ENCODE data around the gene REXO1. TPM values are rescaled to one million over a fixed set of nuclear protein-coding genes. Genes with fewer than 3 reads are reported as not detected.

REXO1 gene
- polyA plus RNA-seq, 1 experiment: 11.0 TPM

DNA sequence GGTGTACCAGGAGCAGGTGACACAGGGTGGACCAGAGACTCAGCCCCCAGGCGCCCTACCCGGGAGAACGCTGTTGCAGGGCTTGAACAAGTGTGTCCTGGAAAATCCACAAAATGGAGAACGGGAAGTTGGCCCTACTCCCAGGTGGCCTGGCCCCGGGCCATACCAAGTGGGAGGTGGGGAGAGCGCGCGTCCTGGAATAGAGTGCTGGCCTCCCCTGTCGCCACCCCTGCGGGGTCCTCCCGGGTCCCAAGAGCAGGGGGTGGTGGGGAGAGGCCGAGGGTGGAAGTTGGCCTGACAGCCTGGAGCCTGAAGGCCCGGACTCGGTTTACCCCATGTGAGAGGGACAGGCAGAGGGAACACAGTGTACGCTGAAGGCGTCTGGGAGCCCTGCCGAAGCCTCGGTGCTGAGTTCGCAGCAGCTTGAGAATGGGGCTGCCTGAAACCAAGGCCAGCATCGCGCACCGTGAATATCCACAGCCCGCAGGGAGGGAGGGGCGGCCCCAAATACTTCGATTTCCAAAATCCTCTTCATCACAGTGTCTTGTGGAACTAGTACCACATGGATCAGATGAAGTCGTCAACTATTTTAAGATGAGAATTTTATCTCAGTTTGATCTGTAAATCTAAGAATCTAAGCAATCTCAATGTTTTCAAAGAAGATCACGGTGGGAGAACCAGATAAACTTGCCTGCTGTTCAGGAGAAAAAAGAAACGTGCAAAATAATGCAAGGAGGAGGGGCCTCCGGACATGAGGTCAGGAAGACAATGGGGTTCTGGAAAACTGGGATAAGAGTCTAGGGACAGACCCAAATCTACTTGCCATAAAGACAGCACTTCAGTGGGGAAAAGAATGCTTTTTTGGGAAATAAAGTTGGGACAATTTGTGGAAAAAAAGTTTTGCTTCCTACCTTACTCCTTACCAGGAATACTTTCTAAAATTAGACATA is 25.5 kb upstream of the REXO1 start:
- Histone ChIP-seq H3K27me3 (ENCODE audit: control insufficient read depth, insufficient read depth, low read length) (no peaks in the 10 kb centered on the region), H3K4me3 (ENCODE audit: low read depth, low read length) (no peak overlapping the region), H3K36me3 (ENCODE audit: control insufficient read depth, insufficient read depth, low read length) (peaks cover 10% of the 10 kb centered on the region)
- no peak for DNase-seq (ENCODE audit: low read depth)
- ChIA-PET POLR2A (interaction anchor here (0.6 kb wide), 1 partner anchor 1195 kb away, joined by 4 read pairs; no protein-coding TSS in a partner anchor), CTCF (interaction anchor here (0.6 kb wide), 1 partner anchor 117 kb away, joined by 3 read pairs; no protein-coding TSS in a partner anchor)
- TF ChIP-seq, protein P1, sequence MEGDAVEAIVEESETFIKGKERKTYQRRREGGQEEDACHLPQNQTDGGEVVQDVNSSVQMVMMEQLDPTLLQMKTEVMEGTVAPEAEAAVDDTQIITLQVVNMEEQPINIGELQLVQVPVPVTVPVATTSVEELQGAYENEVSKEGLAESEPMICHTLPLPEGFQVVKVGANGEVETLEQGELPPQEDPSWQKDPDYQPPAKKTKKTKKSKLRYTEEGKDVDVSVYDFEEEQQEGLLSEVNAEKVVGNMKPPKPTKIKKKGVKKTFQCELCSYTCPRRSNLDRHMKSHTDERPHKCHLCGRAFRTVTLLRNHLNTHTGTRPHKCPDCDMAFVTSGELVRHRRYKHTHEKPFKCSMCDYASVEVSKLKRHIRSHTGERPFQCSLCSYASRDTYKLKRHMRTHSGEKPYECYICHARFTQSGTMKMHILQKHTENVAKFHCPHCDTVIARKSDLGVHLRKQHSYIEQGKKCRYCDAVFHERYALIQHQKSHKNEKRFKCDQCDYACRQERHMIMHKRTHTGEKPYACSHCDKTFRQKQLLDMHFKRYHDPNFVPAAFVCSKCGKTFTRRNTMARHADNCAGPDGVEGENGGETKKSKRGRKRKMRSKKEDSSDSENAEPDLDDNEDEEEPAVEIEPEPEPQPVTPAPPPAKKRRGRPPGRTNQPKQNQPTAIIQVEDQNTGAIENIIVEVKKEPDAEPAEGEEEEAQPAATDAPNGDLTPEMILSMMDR (IDR thresholded peaks at IDR 0.05; ENCODE audit: insufficient read depth, low read depth, low read length): no peak

DNA sequence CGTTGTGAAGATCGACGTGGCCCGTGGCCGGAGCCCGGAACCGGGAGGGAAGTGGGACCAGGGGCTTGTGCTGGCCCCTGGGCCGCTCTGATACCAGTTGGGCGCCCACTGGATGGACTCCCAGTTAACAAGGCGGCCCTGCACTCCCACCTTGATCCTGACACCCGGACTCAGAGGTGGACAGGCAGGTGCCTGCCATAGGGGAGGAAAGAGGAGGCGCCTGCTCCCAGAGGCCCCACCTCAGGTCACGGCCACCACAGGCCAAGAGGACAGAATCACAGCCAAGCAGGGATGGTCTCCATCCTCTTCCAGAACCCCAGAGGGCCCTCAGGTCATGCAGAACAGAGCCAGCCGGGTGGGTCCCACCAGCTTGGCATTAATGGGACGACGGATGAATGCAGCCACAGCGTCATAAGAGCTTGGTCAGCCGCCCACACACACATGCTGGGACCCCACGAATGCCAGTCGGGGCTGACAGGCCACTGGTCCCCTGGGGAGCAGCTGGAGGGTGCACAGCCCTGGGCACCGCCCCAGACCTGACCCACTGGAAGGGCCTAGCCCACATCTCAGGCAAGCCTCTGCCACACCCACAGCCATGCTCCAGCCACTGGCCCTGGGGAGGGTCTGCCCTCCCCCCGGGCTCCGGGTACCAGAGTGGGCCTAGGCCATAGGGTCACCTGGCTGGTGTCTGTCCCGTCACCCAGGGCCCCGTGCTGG is 24.7 kb upstream of the REXO1 start:
- Histone ChIP-seq H3K36me3 (ENCODE audit: control insufficient read depth, insufficient read depth, low read length) (peaks cover 10% of the 10 kb centered on the region), H3K4me3 (ENCODE audit: low read depth, low read length) (no peak overlapping the region), H3K27me3 (ENCODE audit: control insufficient read depth, insufficient read depth, low read length) (no peaks in the 10 kb centered on the region)
- ChIA-PET POLR2A (no interaction called here), CTCF (interaction anchor here (0.9 kb wide), 1 partner anchor 36 kb away, joined by 3 read pairs; no protein-coding TSS in a partner anchor)
- TF ChIP-seq, protein P1 (IDR thresholded peaks at IDR 0.05; ENCODE audit: insufficient read depth, low read depth, low read length): no peak
- DNase-seq (ENCODE audit: low read depth): no peak

DNA sequence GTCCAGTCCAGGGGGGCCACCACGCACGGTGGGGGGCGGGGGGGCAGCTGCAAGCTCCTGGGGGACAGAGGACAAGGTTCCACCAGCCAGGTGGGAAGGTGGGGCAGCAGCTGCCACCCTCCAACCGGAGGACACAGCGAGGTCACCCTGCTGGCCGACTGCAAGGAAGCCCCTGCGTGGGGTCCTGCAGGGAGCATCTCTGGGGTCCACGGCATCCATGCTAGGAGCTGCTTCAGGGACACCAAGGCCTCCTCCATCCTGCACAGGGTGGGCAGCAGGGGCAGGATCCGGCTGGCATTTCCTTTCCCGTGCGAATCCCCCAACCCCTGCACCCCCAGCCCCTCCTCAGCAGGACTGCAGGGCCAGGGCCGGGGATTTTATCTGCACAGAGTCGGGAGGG is 23.3 kb upstream of the REXO1 start:
- CTCF ChIA-PET: no interaction called here
- no peak overlapping the region for H3K4me3 ChIP-seq (ENCODE audit: low read depth, low read length)
- POLR2A ChIA-PET: no interaction called here
- TF ChIP-seq, protein P1 (IDR thresholded peaks at IDR 0.05; ENCODE audit: insufficient read depth, low read depth, low read length): no peak
- DNase-seq (ENCODE audit: low read depth): no peak
- no peaks in the 10 kb centered on the region for H3K27me3 ChIP-seq (ENCODE audit: control insufficient read depth, insufficient read depth, low read length)
- peaks cover 10% of the 10 kb centered on the region for H3K36me3 ChIP-seq (ENCODE audit: control insufficient read depth, insufficient read depth, low read length)

DNA sequence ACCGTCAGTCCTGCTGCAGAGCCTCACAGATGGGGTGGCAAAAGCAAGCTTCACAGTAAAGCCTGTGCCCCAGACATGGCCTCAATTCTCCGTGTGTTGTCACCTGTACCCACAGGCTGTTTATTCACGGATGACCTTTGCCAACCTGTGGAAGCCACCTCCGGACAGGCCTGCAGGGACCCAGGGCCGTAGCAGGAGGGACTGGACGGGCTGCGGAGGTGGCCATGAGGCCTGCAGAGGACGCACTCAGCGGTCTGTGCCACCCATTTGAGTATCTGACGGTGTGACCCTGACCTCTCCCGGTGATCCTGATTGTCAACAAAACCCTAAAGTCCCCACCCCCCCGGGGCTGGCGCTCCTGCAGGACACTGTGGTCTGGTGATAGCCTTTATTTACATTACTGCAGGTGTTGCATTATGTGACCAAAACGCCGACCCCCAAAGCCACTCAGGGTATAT is 22.9 kb upstream of the REXO1 start:
- no peak overlapping the region for H3K4me3 ChIP-seq (ENCODE audit: low read depth, low read length)
- H3K36me3 ChIP-seq (ENCODE audit: control insufficient read depth, insufficient read depth, low read length): peaks cover 10% of the 10 kb centered on the region
- no peak for DNase-seq (ENCODE audit: low read depth)
- ChIA-PET CTCF (interaction anchor here (0.7 kb wide), 1 partner anchor 34 kb away, joined by 4 read pairs; no protein-coding TSS in a partner anchor), POLR2A (no interaction called here)
- H3K27me3 ChIP-seq (ENCODE audit: control insufficient read depth, insufficient read depth, low read length): no peaks in the 10 kb centered on the region
- TF ChIP-seq, protein P1 (IDR thresholded peaks at IDR 0.05; ENCODE audit: insufficient read depth, low read depth, low read length): no peak

DNA sequence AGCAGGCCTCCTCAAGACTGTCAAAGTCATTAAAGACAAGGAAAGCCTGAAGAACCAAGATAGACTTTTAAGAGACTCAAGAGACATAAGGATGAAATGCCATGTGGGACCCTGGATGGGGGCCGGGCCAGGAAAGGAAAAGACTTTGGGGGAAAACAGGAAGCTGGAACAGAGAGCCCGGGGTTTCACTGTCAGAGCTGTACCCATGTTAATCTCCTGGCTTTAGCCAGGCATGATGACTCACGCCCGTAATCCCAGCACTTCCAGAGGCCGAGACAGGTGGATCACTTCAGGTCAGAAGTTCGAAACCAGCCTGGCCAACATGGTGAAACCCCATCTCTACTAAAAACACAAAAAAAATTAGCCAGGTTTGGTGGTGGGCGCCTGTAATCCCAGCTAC is 20.7 kb upstream of the REXO1 start:
- POLR2A ChIA-PET: no interaction called here
- CTCF ChIA-PET: interaction anchor here (1.1 kb wide), 1 partner anchor 31 kb away, joined by 6 read pairs; no protein-coding TSS in a partner anchor
- peaks cover 10% of the 10 kb centered on the region for H3K36me3 ChIP-seq (ENCODE audit: control insufficient read depth, insufficient read depth, low read length)
- no peak for DNase-seq (ENCODE audit: low read depth)
- no peaks in the 10 kb centered on the region for H3K27me3 ChIP-seq (ENCODE audit: control insufficient read depth, insufficient read depth, low read length)
- TF ChIP-seq, protein P1 (IDR thresholded peaks at IDR 0.05; ENCODE audit: insufficient read depth, low read depth, low read length): no peak
- no peak overlapping the region for H3K4me3 ChIP-seq (ENCODE audit: low read depth, low read length)

Measured in BJ (cell line).